ENCODE measurements around the gene NCKAP1.

- no peak for TF ChIP-seq POLR2AphosphoS5 (IDR thresholded peaks at IDR 0.05; ENCODE audit: low read depth, low read length)
- TF ChIP-seq POLR2A (IDR thresholded peaks at IDR 0.05; ENCODE audit: low read depth, low read length), result no peak
- TF ChIP-seq TAF1 (IDR thresholded peaks at IDR 0.05; ENCODE audit: borderline replicate concordance, low read depth, low read length), result no peak
These were observed 66.3 kb downstream of the NCKAP1 start for GRCh38 chr2:182971820-182972547.
